ENCODE results near the gene ELF5. TPM values are rescaled to one million over a fixed set of nuclear protein-coding genes. Genes with fewer than 3 reads are reported as not detected.

The ELF5 gene
- total and polyA plus RNA-seq, 2 of the 8 experiments (the other 6 are each of a cell fraction or from before 2014, with no cell fraction given) = not detected

DNA sequence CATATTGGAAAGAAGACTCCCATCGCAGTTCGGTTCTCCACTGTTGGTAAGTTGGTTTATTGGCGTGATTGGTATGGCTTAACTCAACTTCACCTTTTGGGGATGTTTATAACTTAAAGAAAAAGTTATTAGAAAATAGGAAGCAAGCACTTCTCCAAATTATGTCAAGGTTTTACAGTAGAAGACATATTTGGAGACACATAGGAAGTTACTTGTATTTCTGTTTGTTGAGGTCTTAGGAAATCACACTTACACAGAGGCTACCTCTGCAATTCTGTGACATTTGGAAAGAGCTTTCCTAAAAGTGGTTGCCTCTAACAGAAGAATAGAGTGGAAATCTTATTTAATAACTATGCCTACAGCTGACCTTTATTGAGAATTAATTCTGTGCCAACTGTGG is 62.5 kb downstream of the ELF5 start:
- no peak overlapping the region for H2AFZ ChIP-seq (ENCODE audit: low read length)
- POLR2A ChIA-PET (ENCODE audit: partially characterized antibody) = no interaction called here
- no peak overlapping the region for H2BK5ac ChIP-seq (ENCODE audit: low read depth, low read length)
- CTCF ChIA-PET (ENCODE audit: partially characterized antibody) = no interaction called here
- no peak overlapping the region for H3K4me2 ChIP-seq (ENCODE audit: insufficient read depth in 1 of 2, low read depth in 2 of 2, low read length in 2 of 2)
- no peak overlapping the region for H3K14ac ChIP-seq (ENCODE audit: insufficient read length)
- H3K23ac ChIP-seq (ENCODE audit: insufficient read length) = no peak overlapping the region
- H3K27ac ChIP-seq (ENCODE audit: low read depth, low read length) = no peak overlapping the region
- H2BK12ac ChIP-seq (ENCODE audit: low read depth, low read length) = no peak overlapping the region
- no peaks in the 10 kb centered on the region for H3K23me2 ChIP-seq (ENCODE audit: low read depth, low read length)
- H2BK20ac ChIP-seq (ENCODE audit: low read length) = no peak overlapping the region
- TF ChIP-seq NRF1 (IDR thresholded peaks at IDR 0.05; ENCODE audit: low read depth, low read length) (no peak), CEBPB (IDR thresholded peaks at IDR 0.05; ENCODE audit: low read depth, low read length) (no peak), YY1 (IDR thresholded peaks at IDR 0.05; ENCODE audit: low read depth, low read length) (no peak), TEAD4 (IDR thresholded peaks at IDR 0.05; ENCODE audit: low read depth, low read length) (no peak)
- FAIRE-seq (no peak), DNase-seq (ENCODE audit: low read depth in 1 of 2, low spot score in 2 of 2) (no peak)
- no peak overlapping the region for H3K56ac ChIP-seq (replicated peaks; ENCODE audit: insufficient read length, low read depth, low read length)
- no peak overlapping the region for H3K9ac ChIP-seq (replicated peaks in 1 of 4; ENCODE audit: extremely low read depth in 1 of 4, low read depth in 3 of 4, low read length in 3 of 4)
- no peaks in the 10 kb centered on the region; a peak in 2 of 8 replicates for H3K36me3 ChIP-seq (ENCODE audit: control insufficient read depth in 2 of 4, insufficient read depth in 4 of 4, low read length in 3 of 4)
- H2BK15ac ChIP-seq (ENCODE audit: low read length) = no peak overlapping the region
- H2AK5ac ChIP-seq (ENCODE audit: low read depth, low read length) = no peak overlapping the region
- no peak overlapping the region for H4K91ac ChIP-seq (replicated peaks; ENCODE audit: insufficient read length, low read length)
- H3K79me2 ChIP-seq (ENCODE audit: control insufficient read depth in 1 of 2, insufficient read depth in 2 of 2, low read length in 2 of 2) = no peaks in the 10 kb centered on the region; a peak in 1 of 4 replicates
- no peak overlapping the region for H3K4ac ChIP-seq (replicated peaks; ENCODE audit: insufficient read length, low read depth, low read length)
- H4K5ac ChIP-seq (ENCODE audit: insufficient read length, low read depth, low read length) = no peak overlapping the region
- no peak overlapping the region for H3K4me3 ChIP-seq (ENCODE audit: extremely low read depth in 1 of 4, insufficient read depth in 2 of 4, low read depth in 3 of 4, low read length in 4 of 4)
- no peaks in the 10 kb centered on the region for H3K4me1 ChIP-seq (replicated peaks in 1 of 4; ENCODE audit: control insufficient read depth in 3 of 4, insufficient read depth in 4 of 4, low read length in 3 of 4)
- H3K79me1 ChIP-seq (ENCODE audit: low read depth, low read length) = no peaks in the 10 kb centered on the region
- no peak overlapping the region for H4K8ac ChIP-seq (ENCODE audit: extremely low read depth, insufficient read depth, low read length)
- WGBS, 2 experiments (ENCODE audit: extremely low coverage in 1 of 2, insufficient coverage in 1 of 2, insufficient read length in 1 of 2, insufficient replicate concordance in 2 of 2, low coverage in 1 of 2, low lambda C conversion rate in 2 of 2, missing lambda C conversion rate in 1 of 2) = 93% methylated on average over 3 of the region's 3 CpGs; no CpG with 5 or more reads in 1 of the 2 experiments
- H2BK120ac ChIP-seq (replicated peaks; ENCODE audit: low read depth, low read length) = no peak overlapping the region
- H3K18ac ChIP-seq (ENCODE audit: extremely low read depth, low read length) = no peak overlapping the region
- no peaks in the 10 kb centered on the region for H3K27me3 ChIP-seq (replicated peaks in 1 of 4; ENCODE audit: control insufficient read depth in 3 of 4, extremely low read depth in 1 of 4, insufficient read depth in 3 of 4, low read length in 3 of 4)
- no peaks in the 10 kb centered on the region for H4K20me1 ChIP-seq (replicated peaks in 1 of 2; ENCODE audit: control insufficient read depth in 1 of 2, insufficient read depth in 2 of 2, low read length in 2 of 2)
- H3K9me3 ChIP-seq (ENCODE audit: insufficient read depth in 2 of 2, low read depth in 1 of 2, low read length in 1 of 2) = no peaks in the 10 kb centered on the region

All from H1 (cell line).